Parathyroid adenoma (tissue), 2 donors: ENCODE data around the gene ANXA10.
A peak's percentile ranks its signal among the peaks of the same experiment; 100 is the strongest.

ENCODE experiments used
- H2AFZ ChIP-seq: fragments of 300-600 bp; sonication (generic); one replicate; pipeline ENCODE4 v1.7.0; 2017; ENCODE audit warnings: antibody characterized with exemption, mild to moderate bottlenecking
- H3K27ac ChIP-seq: fragments of 300-600 bp; sonication (generic); one replicate; pipeline ENCODE4 v1.7.0; 2017
- H3K27me3 ChIP-seq: fragments of 300-600 bp; sonication (generic); one replicate; pipeline ENCODE4 v1.7.0; 2017; ENCODE audit warnings: low read length; ENCODE audit not compliant: control insufficient read depth, insufficient read depth
- H3K36me3 ChIP-seq: fragments of 300-600 bp; sonication (generic); one replicate; pipeline ENCODE4 v1.7.0; 2017; ENCODE audit warnings: low read length; ENCODE audit not compliant: control insufficient read depth, insufficient read depth
- H3K4me1 ChIP-seq: fragments of 300-600 bp; sonication (generic); one replicate; pipeline ENCODE4 v1.7.0; 2017; ENCODE audit warnings: control low read depth
- H3K4me2 ChIP-seq: fragments of 300-600 bp; sonication (generic); one replicate; pipeline ENCODE4 v1.7.0; 2017; ENCODE audit warnings: low read length
- H3K4me3 ChIP-seq: fragments of 300-600 bp; sonication (generic); one replicate; pipeline ENCODE4 v1.7.0; 2017; ENCODE audit warnings: low read depth, low read length
- H3K79me2 ChIP-seq: fragments of 300-600 bp; sonication (generic); one replicate; pipeline ENCODE4 v1.7.0; 2017; ENCODE audit warnings: control low read depth
- H3K9ac ChIP-seq: fragments of 300-600 bp; sonication (generic); one replicate; pipeline ENCODE4 v1.7.0; 2017; ENCODE audit warnings: mild to moderate bottlenecking
- H3K9me3 ChIP-seq: fragments of 300-600 bp; sonication (generic); one replicate; pipeline ENCODE4 v1.7.0; 2017; ENCODE audit warnings: low read length; ENCODE audit not compliant: control insufficient read depth
- TF ChIP-seq, protein P1 (sequence below): fragments of 300-600 bp; sonication (generic); IDR thresholded peaks from one replicate; pipeline ENCODE4 v1.7.0; 2017; ENCODE audit warnings: antibody characterized with exemption, mild to moderate bottlenecking
- donor health status: primary hyperparathyroidism.

Gene ANXA10

DNA sequence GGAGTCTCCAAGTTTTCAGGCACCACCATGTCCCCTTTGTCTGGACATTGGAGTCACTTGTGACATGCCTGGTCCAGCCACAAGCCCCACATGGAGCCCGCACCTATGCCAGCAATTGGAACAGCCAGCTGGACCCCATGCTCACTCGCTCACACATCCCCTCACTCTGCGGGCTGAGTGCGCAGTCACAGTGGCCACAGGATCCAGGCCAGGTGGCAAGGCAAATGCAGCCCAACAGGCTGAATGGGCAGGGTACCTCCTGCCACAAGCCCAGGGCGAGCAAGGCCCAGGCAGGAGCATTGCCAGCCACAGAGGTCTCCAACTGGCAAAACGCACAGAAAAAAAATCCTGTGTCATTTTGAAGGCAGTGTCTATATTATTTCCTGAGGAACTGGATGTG, 82.0 kb downstream of the ANXA10 start:
- Histone ChIP-seq H3K4me3 (no peak overlapping the region), H3K79me2 (no peaks in the 10 kb centered on the region), H3K36me3 (no peaks in the 10 kb centered on the region), H3K9ac (no peak overlapping the region), H3K9me3 (no peaks in the 10 kb centered on the region), H3K4me2 (no peak overlapping the region), H3K4me1 (no peaks in the 10 kb centered on the region), H3K27me3 (no peaks in the 10 kb centered on the region), H2AFZ (no peak overlapping the region), H3K27ac (no peak overlapping the region)
- TF ChIP-seq, protein P1, sequence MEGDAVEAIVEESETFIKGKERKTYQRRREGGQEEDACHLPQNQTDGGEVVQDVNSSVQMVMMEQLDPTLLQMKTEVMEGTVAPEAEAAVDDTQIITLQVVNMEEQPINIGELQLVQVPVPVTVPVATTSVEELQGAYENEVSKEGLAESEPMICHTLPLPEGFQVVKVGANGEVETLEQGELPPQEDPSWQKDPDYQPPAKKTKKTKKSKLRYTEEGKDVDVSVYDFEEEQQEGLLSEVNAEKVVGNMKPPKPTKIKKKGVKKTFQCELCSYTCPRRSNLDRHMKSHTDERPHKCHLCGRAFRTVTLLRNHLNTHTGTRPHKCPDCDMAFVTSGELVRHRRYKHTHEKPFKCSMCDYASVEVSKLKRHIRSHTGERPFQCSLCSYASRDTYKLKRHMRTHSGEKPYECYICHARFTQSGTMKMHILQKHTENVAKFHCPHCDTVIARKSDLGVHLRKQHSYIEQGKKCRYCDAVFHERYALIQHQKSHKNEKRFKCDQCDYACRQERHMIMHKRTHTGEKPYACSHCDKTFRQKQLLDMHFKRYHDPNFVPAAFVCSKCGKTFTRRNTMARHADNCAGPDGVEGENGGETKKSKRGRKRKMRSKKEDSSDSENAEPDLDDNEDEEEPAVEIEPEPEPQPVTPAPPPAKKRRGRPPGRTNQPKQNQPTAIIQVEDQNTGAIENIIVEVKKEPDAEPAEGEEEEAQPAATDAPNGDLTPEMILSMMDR: no peak

DNA sequence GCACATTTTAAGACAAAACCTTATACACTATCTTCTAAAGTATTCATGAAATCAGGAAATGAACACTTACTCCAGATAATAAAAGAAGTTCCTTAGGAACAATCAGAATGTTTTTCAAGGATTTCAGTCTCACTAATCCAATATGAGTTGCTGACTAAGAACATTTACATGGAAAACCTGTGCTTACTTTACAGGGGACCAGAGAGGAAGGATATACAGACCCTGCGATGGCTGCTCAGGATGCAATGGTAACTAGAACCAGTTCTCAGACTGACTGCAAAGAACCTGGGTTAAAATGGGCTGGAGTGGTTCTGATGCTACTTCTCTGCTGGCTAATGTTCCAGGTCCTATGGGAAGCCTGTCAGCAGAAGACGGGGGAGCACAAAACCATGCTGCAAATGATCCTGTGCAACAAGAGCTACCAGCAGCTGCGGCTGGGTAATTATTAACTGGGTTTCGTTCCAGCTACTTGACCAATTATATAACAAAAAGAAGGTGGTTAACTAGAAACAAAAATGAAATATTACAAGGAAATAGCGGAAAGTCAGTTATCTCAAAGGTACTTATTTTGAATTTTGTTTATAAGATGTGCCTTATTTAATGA, 85.3 kb downstream of the ANXA10 start:
- H3K4me2 ChIP-seq: no peak overlapping the region
- TF ChIP-seq, protein P1: no peak
- H2AFZ ChIP-seq: no peak overlapping the region
- H3K9ac ChIP-seq: no peak overlapping the region
- H3K36me3 ChIP-seq: no peaks in the 10 kb centered on the region
- H3K27ac ChIP-seq: no peak overlapping the region
- H3K79me2 ChIP-seq: no peaks in the 10 kb centered on the region
- no peaks in the 10 kb centered on the region for H3K4me1 ChIP-seq
- H3K4me3 ChIP-seq: no peak overlapping the region
- H3K9me3 ChIP-seq: no peaks in the 10 kb centered on the region
- no peaks in the 10 kb centered on the region for H3K27me3 ChIP-seq

DNA sequence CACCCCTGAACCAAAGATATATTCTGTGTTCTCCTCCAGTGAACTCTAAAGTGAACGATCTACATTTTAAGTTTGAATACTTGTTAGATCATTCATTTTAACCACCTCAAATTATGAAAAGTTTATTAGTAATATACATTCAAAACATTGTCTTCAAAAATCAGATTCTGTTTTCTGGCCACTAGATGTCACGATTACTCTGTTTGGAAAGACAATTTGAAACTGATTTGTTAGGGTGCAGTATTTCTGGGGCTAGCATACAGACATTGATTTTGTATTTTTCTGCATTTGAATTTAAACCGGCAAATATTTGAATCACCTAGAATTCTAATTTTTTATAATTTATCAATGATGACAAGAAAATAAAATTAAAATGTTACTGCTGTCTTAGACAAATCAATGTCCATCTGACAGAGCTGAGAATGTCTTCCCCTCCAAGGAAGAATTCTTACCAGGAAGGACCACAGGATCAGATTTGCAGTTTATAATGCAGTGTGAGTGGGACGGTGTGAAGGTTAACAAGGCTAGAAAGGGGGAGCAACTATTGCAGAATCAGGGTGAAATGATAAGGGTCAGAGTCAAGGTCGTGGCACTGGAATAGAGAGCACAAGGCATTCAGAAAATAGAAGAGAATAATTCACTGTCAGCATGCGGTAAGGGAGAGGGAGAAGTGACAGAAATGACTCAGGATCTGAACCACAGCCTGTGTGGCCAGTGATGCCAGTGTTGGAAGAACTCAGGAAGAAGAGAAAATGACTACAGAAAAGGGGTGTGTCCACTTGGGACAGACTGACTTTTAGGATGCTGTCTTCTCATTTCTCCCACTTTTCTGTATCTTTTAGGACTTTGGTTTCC, 91.6 kb downstream of the ANXA10 start:
- Histone ChIP-seq H3K4me2 (no peak overlapping the region), H3K27me3 (no peaks in the 10 kb centered on the region), H3K27ac (no peak overlapping the region), H3K9me3 (no peaks in the 10 kb centered on the region), H3K4me3 (no peak overlapping the region), H3K79me2 (no peaks in the 10 kb centered on the region), H2AFZ (no peak overlapping the region), H3K36me3 (no peaks in the 10 kb centered on the region), H3K9ac (no peak overlapping the region), H3K4me1 (no peaks in the 10 kb centered on the region)
- TF ChIP-seq, protein P1: peak; percentile 24

DNA sequence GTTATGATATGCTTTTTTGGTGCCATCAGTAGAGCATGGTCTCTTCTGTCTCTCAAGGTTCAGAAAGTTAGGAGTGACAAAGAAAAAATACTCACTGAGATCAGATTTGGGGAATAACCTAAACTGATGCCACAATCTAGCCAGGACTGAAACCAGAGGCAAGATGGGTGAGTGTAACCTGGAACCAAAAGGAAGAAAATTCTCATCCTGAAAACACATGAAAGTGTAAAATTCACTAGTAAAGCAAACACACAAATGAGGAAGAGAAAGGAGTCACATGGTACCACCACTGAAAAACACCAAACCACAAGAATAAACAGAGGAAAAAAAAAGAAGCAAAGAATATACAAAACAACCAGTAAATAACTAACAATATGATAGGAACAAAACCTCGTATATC, 96.4 kb downstream of the ANXA10 start:
- Histone ChIP-seq H3K9ac (no peak overlapping the region), H3K4me2 (no peak overlapping the region), H3K79me2 (no peaks in the 10 kb centered on the region), H3K36me3 (no peaks in the 10 kb centered on the region), H2AFZ (no peak overlapping the region), H3K9me3 (no peaks in the 10 kb centered on the region), H3K4me1 (no peaks in the 10 kb centered on the region), H3K27ac (no peak overlapping the region), H3K27me3 (no peaks in the 10 kb centered on the region), H3K4me3 (no peak overlapping the region)
- TF ChIP-seq, protein P1: no peak
